NCI-H187 treated with DMSO at 0.1 percent for 48 hours (cell line): ENCODE results near the gene CELSR2.

Experiments used
- DNase-seq: peaks from one replicate; lab custom pipeline; 2025; lab: John Stamatoyannopoulos, UW

The CELSR2 gene

GRCh38 chr1:109265016-109265415 lies 15.7 kb downstream of the CELSR2 start:
- DNase-seq = no peak

GRCh38 chr1:109265741-109266330 lies 16.5 kb downstream of the CELSR2 start:
- no peak for DNase-seq

GRCh38 chr1:109266965-109267364 lies 17.6 kb downstream of the CELSR2 start:
- no peak for DNase-seq

GRCh38 chr1:109267743-109268300 lies 18.5 kb downstream of the CELSR2 start:
- no peak for DNase-seq

GRCh38 chr1:109268431-109269211 lies 19.3 kb downstream of the CELSR2 start:
- no peak for DNase-seq

GRCh38 chr1:109269212-109269980 lies 20.1 kb downstream of the CELSR2 start:
- no peak for DNase-seq

GRCh38 chr1:109269981-109270622 lies 20.8 kb downstream of the CELSR2 start:
- no peak for DNase-seq

- DNase-seq = no peak
These were observed 21.4 kb downstream of the CELSR2 start for GRCh38 chr1:109270623-109271317.

- DNase-seq = no peak
These were observed 22.1 kb downstream of the CELSR2 start for GRCh38 chr1:109271458-109271857.

GRCh38 chr1:109272021-109272799 lies 22.9 kb downstream of the CELSR2 start:
- no peak for DNase-seq

GRCh38 chr1:109272831-109273547 lies 23.6 kb downstream of the CELSR2 start:
- DNase-seq = no peak

- DNase-seq = no peak
These were observed 24.4 kb downstream of the CELSR2 start for GRCh38 chr1:109273570-109274288.

- DNase-seq = no peak
These were observed 25.5 kb downstream of the CELSR2 start for GRCh38 chr1:109274533-109275476.

GRCh38 chr1:109275706-109276345 lies 26.5 kb downstream of the CELSR2 start:
- no peak for DNase-seq

- DNase-seq = no peak
These were observed 28.3 kb downstream of the CELSR2 start for GRCh38 chr1:109277434-109278204.

- DNase-seq = no peak
These were observed 30.4 kb downstream of the CELSR2 start for GRCh38 chr1:109279615-109280278.
